ENCODE results near the gene HOXD10.

Gene HOXD10

GRCh38 chr2:176096243-176096985 is 20.2 kb upstream of the HOXD10 start:
- DNase-seq: no peak

GRCh38 chr2:176096986-176097819 is 19.4 kb upstream of the HOXD10 start:
- DNase-seq: peak; percentile 33

- DNase-seq: no peak
These were observed 18.7 kb upstream of the HOXD10 start for GRCh38 chr2:176097820-176098365.

GRCh38 chr2:176098366-176099158 is 18.0 kb upstream of the HOXD10 start:
- DNase-seq: no peak

- no peak for DNase-seq
These were observed 17.3 kb upstream of the HOXD10 start for GRCh38 chr2:176099159-176099727.

GRCh38 chr2:176099728-176100546 is 16.6 kb upstream of the HOXD10 start, which contains the start of gene HOXD12:
HOXD12 (plus strand) TSS chr2:176099795; CDS start chr2:176099802, 7 bp downstream.
- DNase-seq: no peak

GRCh38 chr2:176100547-176101140 is 15.9 kb upstream of the HOXD10 start:
- no peak for DNase-seq

- DNase-seq: no peak
These were observed 15.3 kb upstream of the HOXD10 start for GRCh38 chr2:176101216-176101830.

- no peak for DNase-seq
These were observed 14.7 kb upstream of the HOXD10 start for GRCh38 chr2:176101842-176102241.

GRCh38 chr2:176102309-176102866 is 14.2 kb upstream of the HOXD10 start:
- DNase-seq: no peak

GRCh38 chr2:176103194-176103593 is 13.4 kb upstream of the HOXD10 start:
- no peak for DNase-seq

GRCh38 chr2:176103742-176104315 is 12.7 kb upstream of the HOXD10 start:
- DNase-seq: no peak

- peak; percentile 57 for DNase-seq
These were observed 12.1 kb upstream of the HOXD10 start for GRCh38 chr2:176104316-176105077.

GRCh38 chr2:176105078-176105729 is 11.4 kb upstream of the HOXD10 start:
- DNase-seq: no peak

GRCh38 chr2:176105730-176106580 is 10.6 kb upstream of the HOXD10 start:
- DNase-seq: no peak

GRCh38 chr2:176106581-176107539 is 9.7 kb upstream of the HOXD10 start, which contains the start of gene HOXD11:
HOXD11 (plus strand) TSS chr2:176107280; CDS start chr2:176107356, 76 bp downstream.
- DNase-seq: no peak
